SH-SY5Y (cell line): ENCODE data around the gene ANKRD39.

ENCODE experiments used
- GATA2 ChIP-seq: IDR thresholded peaks from 2 replicates; pipeline ENCODE4 v1.6.1; 2011; ENCODE audit warnings: mild to moderate bottlenecking, low read depth, low read length
- GATA3 ChIP-seq: IDR thresholded peaks from 2 replicates; pipeline ENCODE4 v1.6.1; 2011; ENCODE audit warnings: low read depth, mild to moderate bottlenecking, low read length, moderate library complexity

- TF ChIP-seq GATA2 (no peak), GATA3 (no peak)
Measured at GRCh38 chr2:96798733-96799622, 58.8 kb downstream of the ANKRD39 start.
